ENCODE data around the gene HLA-G.
A peak's percentile ranks its signal among the peaks of the same experiment; 100 is the strongest.

HLA-G gene

GRCh38 chr6:29834564-29835436 is 7.2 kb downstream of the HLA-G start:
- DNase-seq (ENCODE audit: extremely low spot score), result peak; percentile 44
- ChIA-PET POLR2A (interaction anchor here (1.0 kb wide), 1 partner anchor 97 kb away, joined by 3 read pairs; no protein-coding TSS in a partner anchor), CTCF (interaction anchor here (0.6 to 2.2 kb wide), 6 partner anchors 10 to 185 kb away, joined by 3 to 22 read pairs (median 4); no protein-coding TSS in a partner anchor)
- TF ChIP-seq SP1 (IDR thresholded peaks at IDR 0.05), result no peak

- CTCF ChIA-PET, result interaction anchor here (1.8 kb wide), 1 partner anchor 102 kb away, joined by 5 read pairs; no protein-coding TSS in a partner anchor
- TF ChIP-seq FOXM1 (IDR thresholded peaks at IDR 0.05; ENCODE audit: borderline replicate concordance) (no peak), HDGF (IDR thresholded peaks at IDR 0.05; ENCODE audit: borderline replicate concordance) (no peak), ARNT (IDR thresholded peaks at IDR 0.05) (no peak), CTBP1 (IDR thresholded peaks at IDR 0.05; ENCODE audit: borderline replicate concordance) (no peak), SUZ12 (IDR thresholded peaks at IDR 0.05) (no peak), LEF1 (IDR thresholded peaks at IDR 0.05; ENCODE audit: borderline replicate concordance) (no peak), BHLHE40 (IDR thresholded peaks at IDR 0.05; ENCODE audit: borderline replicate concordance) (no peak), PKNOX1 (IDR thresholded peaks at IDR 0.05) (no peak), FOXA1 (IDR thresholded peaks at IDR 0.05) (no peak), FOXK2 (IDR thresholded peaks at IDR 0.05) (no peak), ELF4 (IDR thresholded peaks at IDR 0.05) (no peak), ZNF384 (IDR thresholded peaks at IDR 0.05) (no peak), TARDBP (IDR thresholded peaks at IDR 0.05) (no peak), NFRKB (IDR thresholded peaks at IDR 0.05) (no peak), SP1 (IDR thresholded peaks at IDR 0.05) (no peak), L3MBTL2 (conservative IDR thresholded peaks at IDR 0.05) (no peak)
Observed at GRCh38 chr6:29839917-29840316, 12.3 kb downstream of the HLA-G start.

GRCh38 chr6:29841030-29841429 is 13.4 kb downstream of the HLA-G start:
- ChIA-PET CTCF (interaction anchor here (0.7 to 1.8 kb wide), 2 partner anchors 103 to 129 kb away, joined by 3 to 5 read pairs; no protein-coding TSS in a partner anchor), POLR2A (no interaction called here)
- TF ChIP-seq ZNF384 (IDR thresholded peaks at IDR 0.05), result no peak
- TF ChIP-seq FOXM1 (IDR thresholded peaks at IDR 0.05; ENCODE audit: borderline replicate concordance), result no peak
- no peak for TF ChIP-seq NFRKB (IDR thresholded peaks at IDR 0.05)
- TF ChIP-seq PKNOX1 (IDR thresholded peaks at IDR 0.05), result no peak
- TF ChIP-seq CTBP1 (IDR thresholded peaks at IDR 0.05; ENCODE audit: borderline replicate concordance), result no peak
- TF ChIP-seq BHLHE40 (IDR thresholded peaks at IDR 0.05; ENCODE audit: borderline replicate concordance), result no peak
- DNase-seq (ENCODE audit: extremely low spot score), result no peak

More at GRCh38 chr6:29839917-29840316, 12.3 kb downstream of the HLA-G start:
- no peak for DNase-seq (ENCODE audit: extremely low spot score)
- POLR2A ChIA-PET, result no interaction called here

- no peak for TF ChIP-seq CTBP1 (IDR thresholded peaks at IDR 0.05; ENCODE audit: borderline replicate concordance)
- TF ChIP-seq BHLHE40 (IDR thresholded peaks at IDR 0.05; ENCODE audit: borderline replicate concordance), result no peak
- TF ChIP-seq HDGF (IDR thresholded peaks at IDR 0.05; ENCODE audit: borderline replicate concordance), result no peak
- TF ChIP-seq ELF4 (IDR thresholded peaks at IDR 0.05), result no peak
- no peak for TF ChIP-seq FOXA1 (IDR thresholded peaks at IDR 0.05)
- no peak for TF ChIP-seq SUZ12 (IDR thresholded peaks at IDR 0.05)
- TF ChIP-seq FOXK2 (IDR thresholded peaks at IDR 0.05), result no peak
- no peak for TF ChIP-seq ZNF384 (IDR thresholded peaks at IDR 0.05)
- TF ChIP-seq TARDBP (IDR thresholded peaks at IDR 0.05), result no peak
- no peak for TF ChIP-seq ARNT (IDR thresholded peaks at IDR 0.05)
- TF ChIP-seq LEF1 (IDR thresholded peaks at IDR 0.05; ENCODE audit: borderline replicate concordance), result no peak
- TF ChIP-seq L3MBTL2 (conservative IDR thresholded peaks at IDR 0.05), result no peak
- no peak for TF ChIP-seq NFRKB (IDR thresholded peaks at IDR 0.05)
- no peak for TF ChIP-seq SP1 (IDR thresholded peaks at IDR 0.05)
- TF ChIP-seq PKNOX1 (IDR thresholded peaks at IDR 0.05), result no peak
- no peak for TF ChIP-seq FOXM1 (IDR thresholded peaks at IDR 0.05; ENCODE audit: borderline replicate concordance)
- ChIA-PET CTCF (no interaction called here), POLR2A (no interaction called here)
- no peak for DNase-seq (ENCODE audit: extremely low spot score)
Observed at GRCh38 chr6:29845405-29846006, 17.9 kb downstream of the HLA-G start.

- ChIA-PET CTCF (interaction anchor here (0.8 to 1.4 kb wide), 4 partner anchors 21 to 166 kb away, joined by 3 to 10 read pairs (median 3); no protein-coding TSS in a partner anchor), POLR2A (no interaction called here)
- TF ChIP-seq TARDBP (IDR thresholded peaks at IDR 0.05) (no peak), BHLHE40 (IDR thresholded peaks at IDR 0.05; ENCODE audit: borderline replicate concordance) (no peak), FOXK2 (IDR thresholded peaks at IDR 0.05) (no peak), SP1 (IDR thresholded peaks at IDR 0.05) (no peak), FOXA1 (IDR thresholded peaks at IDR 0.05) (no peak), FOXM1 (IDR thresholded peaks at IDR 0.05; ENCODE audit: borderline replicate concordance) (no peak), L3MBTL2 (conservative IDR thresholded peaks at IDR 0.05) (no peak), ARNT (IDR thresholded peaks at IDR 0.05) (no peak), LEF1 (IDR thresholded peaks at IDR 0.05; ENCODE audit: borderline replicate concordance) (no peak), ZNF384 (IDR thresholded peaks at IDR 0.05) (no peak), HDGF (IDR thresholded peaks at IDR 0.05; ENCODE audit: borderline replicate concordance) (no peak), NFRKB (IDR thresholded peaks at IDR 0.05) (no peak), PKNOX1 (IDR thresholded peaks at IDR 0.05) (no peak), CTBP1 (IDR thresholded peaks at IDR 0.05; ENCODE audit: borderline replicate concordance) (no peak), SUZ12 (IDR thresholded peaks at IDR 0.05) (no peak), ELF4 (IDR thresholded peaks at IDR 0.05) (no peak)
- peak; percentile 83 for DNase-seq (ENCODE audit: extremely low spot score)
Observed at GRCh38 chr6:29847871-29848630, 20.4 kb downstream of the HLA-G start.

All from HEK293T (cell line).